Measurements from ENCODE around the gene NRIP1. TPM values are rescaled to one million over a fixed set of nuclear protein-coding genes. Genes with fewer than 3 reads are reported as not detected.

Gene NRIP1
- total and polyA plus RNA-seq, 10 of the 15 experiments (the other 5 are each of a cell fraction or from before 2014, with no cell fraction given), result 2.9 to 26.1 (median 9.3) TPM

GRCh38 chr21:15045017-15045416, 19.8 kb downstream of the NRIP1 start (continued):
- TF ChIP-seq ZBTB4 (CRISPR knock-in tag; IDR thresholded peaks at IDR 0.05) (no peak), FOS (IDR thresholded peaks at IDR 0.05; ENCODE audit: borderline replicate concordance, extremely low read depth, insufficient read length) (no peak), RUNX3 (IDR thresholded peaks at IDR 0.05; ENCODE audit: low read length) (no peak)

- ATAC-seq (no peak), DNase-seq (ENCODE audit: low read depth, low spot score) (no peak), FAIRE-seq (no peak)
- ChIA-PET CTCF (no interaction called here), POLR2A (no interaction called here), RAD21 (ENCODE audit: unreplicated experiment) (no interaction called here), SMC1A (ENCODE audit: uncharacterized antibody, unreplicated experiment) (interaction anchor here (2.1 kb wide), 1 partner anchor 8 kb away, joined by 6 read pairs; no protein-coding TSS in a partner anchor)
- no peaks in the 10 kb centered on the region; a peak in 1 of 4 replicates for H3K36me3 ChIP-seq (ENCODE audit: control insufficient read depth in 2 of 2, insufficient read depth in 2 of 2, low read length in 1 of 2)
- peaks cover 4% of the 10 kb centered on the region for H3K79me2 ChIP-seq (ENCODE audit: control insufficient read depth, insufficient read depth, low read length)
- no peaks in the 10 kb centered on the region; the same call in 1 of the 2 replicates for H4K20me1 ChIP-seq (ENCODE audit: control insufficient read depth, insufficient read depth)
- in situ Hi-C loops (cut with MboI), result loop anchor here (25.0 kb wide), 1 partner anchor 695 kb away; the partner anchor contains the start of gene USP25
- H3K27me3 ChIP-seq (replicated peaks in 1 of 2; ENCODE audit: control insufficient read depth in 2 of 2, insufficient read depth in 2 of 2, low read length in 1 of 2), result no peaks in the 10 kb centered on the region
- no peaks in the 10 kb centered on the region for H3K4me1 ChIP-seq (ENCODE audit: control insufficient read depth, insufficient read depth, low read length)
- H3K9me3 ChIP-seq (replicated peaks; ENCODE audit: control insufficient read depth, insufficient read depth, low read length), result peaks cover 3% of the 10 kb centered on the region; the same call in 2 of the 3 replicates
- TF ChIP-seq RBBP5 (conservative IDR thresholded peaks at IDR 0.05), result no peak
- no peak for TF ChIP-seq PKNOX1 (IDR thresholded peaks at IDR 0.05)
- TF ChIP-seq RUNX3 (IDR thresholded peaks at IDR 0.05; ENCODE audit: low read length), result no peak
- no peak for TF ChIP-seq GABPA (IDR thresholded peaks at IDR 0.05; ENCODE audit: low read depth)
- TF ChIP-seq CREB1 (IDR thresholded peaks at IDR 0.05; ENCODE audit: low read depth), result no peak
- no peak for TF ChIP-seq BCL3 (IDR thresholded peaks at IDR 0.05; ENCODE audit: borderline replicate concordance, insufficient read depth, low read depth, low read length, poor library complexity, severe bottlenecking)
- no peak for TF ChIP-seq SIN3A (IDR thresholded peaks at IDR 0.05; ENCODE audit: low read depth, low read length)
- no peak for TF ChIP-seq KAT2A (conservative IDR thresholded peaks at IDR 0.05; ENCODE audit: control insufficient read depth, low read depth, low read length)
- H3K9ac ChIP-seq (ENCODE audit: control insufficient read depth, insufficient read depth, low read length), result no peak overlapping the region
- no peak overlapping the region for H3K4me2 ChIP-seq (ENCODE audit: control insufficient read depth, insufficient read depth)
- no peak overlapping the region for H2AFZ ChIP-seq (ENCODE audit: control insufficient read depth, low read depth, low read length)
- no peak overlapping the region for H3K27ac ChIP-seq (ENCODE audit: control insufficient read depth, insufficient read depth)
- H3K4me3 ChIP-seq, result no peak overlapping the region
- BruUV-seq (replicated peaks), result no TSS peak
- intact Hi-C loops (cut with micrococcal nuclease; ENCODE audit: unreplicated experiment), result no loop called here
Measured at GRCh38 chr21:15042531-15042930, 22.3 kb downstream of the NRIP1 start.

Data from GM12878 (cell line).